K562 (cell line): ENCODE data around the gene AJUBA. TPM values are rescaled to one million over a fixed set of nuclear protein-coding genes. Genes with fewer than 3 reads are reported as not detected.

ENCODE experiments used
- BCL6 ChIP-seq: fragments of 250-450 bp; sonication (Bioruptor Pico); IDR thresholded peaks from 2 replicates; pipeline ENCODE4 v1.4.0; 2020
- BCLAF1 ChIP-seq, 2 experiments: fragments of 450-650 bp in 1 of 2; IDR thresholded peaks; 2 replicates each; pipeline ENCODE4 v1.6.1; 2011 to 2017; ENCODE audit warnings: low read depth in 2 of 2, antibody characterized with exemption in 1 of 2, borderline replicate concordance in 1 of 2, low read length in 1 of 2, mild to moderate bottlenecking in 1 of 2, mixed read lengths in 1 of 2; ENCODE audit not compliant: control insufficient read depth in 1 of 2
- CSDE1 ChIP-seq, 2 experiments: fragments of 450-650 bp; IDR thresholded peaks; 2 replicates each; pipeline ENCODE4 v1.6.1; 2016; ENCODE audit warnings: mild to moderate bottlenecking in 1 of 2
- DIDO1 ChIP-seq: fragments of 450-650 bp; IDR thresholded peaks from 2 replicates; pipeline ENCODE4 v1.6.1; 2016; ENCODE audit warnings: low read depth, missing biosample characterization, missing genetic modification characterization
- DMBX1 ChIP-seq: fragments of 250-450 bp; sonication (Bioruptor Pico); IDR thresholded peaks from 2 replicates; pipeline ENCODE4 v1.8.0; 2022; ENCODE audit warnings: inconsistent platforms, mild to moderate bottlenecking, moderate library complexity, borderline replicate concordance
- KDM1A ChIP-seq, 2 experiments: fragments of 450-650 bp; IDR thresholded peaks; 2 replicates each; pipeline ENCODE4 v1.6.1; 2016; ENCODE audit warnings: mild to moderate bottlenecking in 2 of 2
- MEF2A ChIP-seq: IDR thresholded peaks from 2 replicates; pipeline ENCODE4 v1.6.1; 2011; ENCODE audit warnings: low read depth, mild to moderate bottlenecking, low read length, moderate library complexity; ENCODE audit not compliant: control insufficient read depth
- MTA2 ChIP-seq: fragments of 450-650 bp; IDR thresholded peaks from 2 replicates; pipeline ENCODE4 v1.6.1; 2016; ENCODE audit warnings: low read depth
- MXD1 ChIP-seq: fragments of 250-450 bp; sonication (Bioruptor Pico); IDR thresholded peaks from 2 replicates; pipeline ENCODE4 v1.8.0; 2021; ENCODE audit warnings: borderline replicate concordance, mild to moderate bottlenecking, moderate library complexity; ENCODE audit not compliant: poor library complexity, severe bottlenecking
- NONO ChIP-seq, 2 experiments: fragments of 200-400 bp in 1 of 2; fragments of 450-650 bp in 1 of 2; formaldehyde crosslinking in 1 of 2; IDR thresholded peaks; 2 replicates each; pipeline ENCODE4 v1.6.1; 2017; ENCODE audit warnings: low read depth in 2 of 2, mild to moderate bottlenecking in 2 of 2, moderate library complexity in 2 of 2, low read length in 1 of 2
- POLR2AphosphoS2 ChIP-seq: IDR thresholded peaks from 2 replicates; pipeline ENCODE4 v1.6.1; 2012; ENCODE audit warnings: low read length, improper control_type of control experiment
- RBM14 ChIP-seq: fragments of 200-400 bp; formaldehyde crosslinking; IDR thresholded peaks from 2 replicates; pipeline ENCODE4 v1.6.1; 2018; ENCODE audit warnings: low read depth, mild to moderate bottlenecking, low read length, moderate library complexity, borderline replicate concordance; ENCODE audit not compliant: insufficient read depth
- SETDB1 ChIP-seq: IDR thresholded peaks from one replicate; pipeline ENCODE4 v1.6.1; 2012; ENCODE audit warnings: low read length, control low read depth, inconsistent platforms
- SIN3A ChIP-seq, 2 experiments: fragments of 150-350 bp in 1 of 2; IDR thresholded peaks; 2 replicates each; pipeline ENCODE4 v1.6.1; 2011 to 2016; ENCODE audit warnings: borderline replicate concordance in 2 of 2, low read depth in 2 of 2, low read length in 2 of 2, mild to moderate bottlenecking in 2 of 2, moderate library complexity in 2 of 2; ENCODE audit not compliant: control insufficient read depth in 1 of 2
- SLC30A9 ChIP-seq: fragments of 250-450 bp; sonication (Bioruptor Pico); IDR thresholded peaks from 2 replicates; pipeline ENCODE4 v1.8.0; 2022; ENCODE audit warnings: mild to moderate bottlenecking, moderate library complexity
- TBL1XR1 ChIP-seq, 2 experiments: IDR thresholded peaks; 2 replicates each; pipeline ENCODE4 v1.6.1; 2012; ENCODE audit warnings: improper control_type of control experiment in 2 of 2, low read length in 2 of 2, mild to moderate bottlenecking in 1 of 2
- ZC3H11A ChIP-seq: IDR thresholded peaks from 2 replicates; pipeline ENCODE4 v1.6.1; 2012; ENCODE audit warnings: low read depth, low read length, improper control_type of control experiment
- ZNF124 ChIP-seq: sonication (generic); formaldehyde crosslinking; IDR thresholded peaks from 2 replicates; pipeline ENCODE4 v1.8.1; 2022; ENCODE audit warnings: missing genetic modification reagents
- ZNF239 ChIP-seq: fragments of 250-450 bp; sonication (Bioruptor Pico); IDR thresholded peaks from 2 replicates; pipeline ENCODE4 v1.4.0; 2020; ENCODE audit warnings: mild to moderate bottlenecking
- ZNF316 ChIP-seq: fragments of 450-650 bp; IDR thresholded peaks from 2 replicates; pipeline ENCODE4 v1.6.1; 2016
- ZNF445 ChIP-seq: fragments of 250-450 bp; sonication (Bioruptor Pico); IDR thresholded peaks from 2 replicates; pipeline ENCODE4 v1.4.0; 2020; ENCODE audit warnings: low read depth, mild to moderate bottlenecking, moderate library complexity
- ZNF584 ChIP-seq: fragments of 200-800 bp; sonication (Bioruptor generic); IDR thresholded peaks from 2 replicates; pipeline ENCODE4 v1.6.1; 2016; ENCODE audit warnings: low read depth, mild to moderate bottlenecking, missing genetic modification characterization, missing compliant biosample characterization
- polyA plus RNA-seq, 8 experiments: library from polyadenylated mRNA; depleted of rRNA in 4 of 8; stranded (reverse) in 5 of 8; unstranded in 3 of 8; fragments of >200 nt; fragmentation: Nextera tagmentation in 2 of 8; fragmentation: Illumina TruSeq in 1 of 8; extraction: Ambion mirVana in 2 of 8; extraction: Trizol in 1 of 8; gene quantifications; 2 replicates each; pipeline versions ENCODE4 v1.2.1 to v1.2.3, GENCODE V29; 2011 to 2014; ENCODE audit warnings: inconsistent platforms in 1 of 8, missing spikeins in 1 of 8
- total RNA-seq, 7 experiments: library from RNA; depleted of rRNA in 6 of 7; stranded (reverse); fragments of >200 nt in 6 of 7; fragmentation: Illumina TruSeq in 2 of 7; extraction: Trizol in 2 of 7; gene quantifications; 2 replicates each; pipeline versions ENCODE4 v1.2.1 to v1.2.3, GENCODE V29; 2011 to 2021; ENCODE audit warnings: low replicate concordance in 1 of 7
- TF ChIP-seq, protein P1 (sequence below): fragments of 450-650 bp; formaldehyde crosslinking; IDR thresholded peaks from 2 replicates; pipeline ENCODE4 v1.4.0; 2022; ENCODE audit warnings: missing genetic modification characterization

AJUBA gene
- total and polyA plus RNA-seq, 9 of the 15 experiments (the other 6 are each of a cell fraction or from before 2014, with no cell fraction given) = 0.73 to 4.7 (median 2.8) TPM

GRCh38 chr14:22929104-22929960 is 53.0 kb downstream of the AJUBA start, which contains the start of gene PRMT5 (continued):
- TF ChIP-seq, protein P1, sequence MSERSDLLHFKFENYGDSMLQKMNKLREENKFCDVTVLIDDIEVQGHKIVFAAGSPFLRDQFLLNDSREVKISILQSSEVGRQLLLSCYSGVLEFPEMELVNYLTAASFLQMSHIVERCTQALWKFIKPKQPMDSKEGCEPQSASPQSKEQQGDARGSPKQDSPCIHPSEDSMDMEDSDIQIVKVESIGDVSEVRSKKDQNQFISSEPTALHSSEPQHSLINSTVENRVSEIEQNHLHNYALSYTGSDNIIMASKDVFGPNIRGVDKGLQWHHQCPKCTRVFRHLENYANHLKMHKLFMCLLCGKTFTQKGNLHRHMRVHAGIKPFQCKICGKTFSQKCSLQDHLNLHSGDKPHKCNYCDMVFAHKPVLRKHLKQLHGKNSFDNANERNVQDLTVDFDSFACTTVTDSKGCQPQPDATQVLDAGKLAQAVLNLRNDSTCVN (CRISPR knock-in tag) = no peak
- TF ChIP-seq SIN3A (IDR thresholded peaks at IDR 0.05; ENCODE audit: borderline replicate concordance in 2 of 2, control insufficient read depth in 1 of 2, low read depth in 2 of 2, low read length in 2 of 2) (peak; percentile 38 to 72; a peak in 2 of 4 replicates), NONO (IDR thresholded peaks at IDR 0.05; ENCODE audit: low read depth in 2 of 2, low read length in 1 of 2) (no peak), ZNF124 (CRISPR knock-in tag) (no peak), ZC3H11A (no peak), MEF2A (no peak), ZNF316 (peak; percentile 45; the same call in 1 of the 2 replicates), RBM14 (no peak), DMBX1 (no peak), CSDE1 (IDR thresholded peaks at IDR 0.05) (peak in 1 of 2 experiments; percentile 85; a peak in 2 of 4 replicates), TBL1XR1 (IDR thresholded peaks at IDR 0.05; ENCODE audit: low read length in 2 of 2) (peak in 1 of 2 experiments; percentile 99; a peak in 3 of 4 replicates), POLR2AphosphoS2 (peak; percentile 60; the same call in 1 of the 2 replicates), ZNF445 (CRISPR knock-in tag) (no peak), ZNF239 (CRISPR knock-in tag) (no peak), BCLAF1 (IDR thresholded peaks at IDR 0.05; ENCODE audit: borderline replicate concordance in 1 of 2, control insufficient read depth in 1 of 2, low read depth in 2 of 2, low read length in 1 of 2) (no peak), BCL6 (CRISPR knock-in tag) (no peak), MTA2 (no peak), SETDB1 (no peak), MXD1 (peak; percentile 72), ZNF584 (CRISPR knock-in tag) (no peak), SLC30A9 (CRISPR knock-in tag) (no peak), KDM1A (IDR thresholded peaks at IDR 0.05) (no peak), DIDO1 (tag) (no peak)
